ENCODE results near the gene CNTN1.

The CNTN1 gene

GRCh38 chr12:40691913-40692764 lies at the start of gene CNTN1:
TSS of gene CNTN1 (plus strand) at chr12:40692439.
- peak; percentile 12 for DNase-seq

GRCh38 chr12:40643506-40643905 lies 48.7 kb upstream of the CNTN1 start:
- no peak for DNase-seq

DNA sequence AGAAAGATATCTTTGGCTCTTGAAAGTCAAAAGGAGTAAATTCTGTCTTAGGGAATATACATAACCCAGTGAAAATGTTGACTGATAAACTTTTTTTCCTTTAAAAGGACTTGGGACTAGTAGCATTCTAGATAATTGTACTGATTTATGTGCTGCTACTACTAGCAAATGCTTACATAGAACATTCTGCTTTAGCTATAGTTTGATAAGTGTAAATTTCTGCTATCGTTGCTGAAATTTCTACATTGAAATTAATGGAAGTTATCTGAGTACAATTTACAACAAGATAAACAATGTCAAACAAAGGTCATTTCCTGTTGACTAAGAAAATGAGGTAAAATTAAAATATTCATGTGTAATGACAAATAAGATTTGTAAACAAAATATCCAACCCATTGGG lies 48.3 kb upstream of the CNTN1 start:
- no peak for DNase-seq

DNA sequence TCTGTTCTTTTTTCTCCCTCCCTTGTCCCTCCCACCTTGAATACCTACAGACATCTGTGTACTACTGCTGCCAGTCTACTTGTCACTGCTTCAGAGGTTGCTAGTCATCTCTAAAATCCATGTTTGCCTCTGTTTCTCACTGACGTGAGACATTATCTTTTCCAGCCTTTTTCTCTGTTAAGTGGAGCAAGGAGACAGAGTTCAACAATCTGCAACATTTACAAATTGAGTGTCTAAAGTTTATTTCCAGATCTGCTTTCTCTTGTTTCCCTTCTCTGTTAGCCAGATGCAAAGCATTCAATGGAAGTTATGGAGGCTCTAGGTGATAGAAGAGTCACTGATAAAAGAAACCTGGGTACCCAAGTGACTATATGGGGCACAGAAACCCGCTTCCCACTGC lies 47.5 kb upstream of the CNTN1 start:
- DNase-seq: no peak

- no peak for DNase-seq
Observed at GRCh38 chr12:40645361-40645760, 46.9 kb upstream of the CNTN1 start.

GRCh38 chr12:40646456-40646855 lies 45.8 kb upstream of the CNTN1 start:
- no peak for DNase-seq

- DNase-seq: no peak
Observed at GRCh38 chr12:40646911-40647310, 45.3 kb upstream of the CNTN1 start.

- DNase-seq: no peak
Observed at GRCh38 chr12:40647651-40648050, 44.6 kb upstream of the CNTN1 start.

- DNase-seq: no peak
Observed at GRCh38 chr12:40648519-40648918, 43.7 kb upstream of the CNTN1 start.

- DNase-seq: no peak
Observed at GRCh38 chr12:40650038-40650704, 42.1 kb upstream of the CNTN1 start.

GRCh38 chr12:40655451-40655850 lies 36.8 kb upstream of the CNTN1 start:
- no peak for DNase-seq

DNA sequence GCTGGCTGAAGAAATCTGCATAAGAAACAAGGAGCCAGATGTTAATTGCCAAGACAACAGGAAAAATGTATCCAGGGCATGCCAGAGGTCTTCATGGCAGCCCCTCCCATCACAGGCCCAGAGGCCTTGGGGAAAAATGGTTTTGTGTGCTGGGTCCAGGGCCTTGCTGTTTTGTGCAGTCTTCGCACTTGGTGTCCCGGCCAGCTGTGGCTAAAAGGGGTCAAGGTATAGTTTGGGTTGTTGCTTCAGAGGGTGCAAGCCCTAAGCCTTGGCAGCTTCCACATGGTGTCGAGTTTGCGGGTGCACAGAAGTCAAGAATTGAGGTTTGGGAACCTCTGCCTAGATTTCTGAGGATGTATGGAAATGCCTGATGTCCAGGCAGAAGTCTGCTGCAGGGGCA lies 29.9 kb upstream of the CNTN1 start:
- no peak for DNase-seq

DNA sequence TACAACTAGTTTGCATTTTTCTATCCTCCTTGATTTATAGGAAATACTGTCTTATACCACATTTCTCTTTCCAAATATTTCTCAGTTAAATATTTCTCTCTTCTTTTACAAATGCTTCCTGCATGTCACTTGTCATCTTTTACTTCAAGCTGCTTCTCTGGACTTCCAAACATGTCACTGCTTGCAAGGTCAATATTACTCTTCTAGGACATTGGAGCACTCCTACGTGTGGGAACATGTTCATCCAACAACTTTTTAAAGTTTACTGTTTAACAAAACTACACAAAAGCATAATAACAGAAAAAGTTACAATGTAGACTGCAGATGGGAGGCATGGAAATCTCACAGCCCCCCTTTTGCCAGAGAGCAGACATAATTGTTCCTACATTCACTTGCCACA lies 28.5 kb upstream of the CNTN1 start:
- no peak for DNase-seq

GRCh38 chr12:40668099-40668529 lies 24.1 kb upstream of the CNTN1 start:
- DNase-seq: no peak

- no peak for DNase-seq
Observed at GRCh38 chr12:40672741-40673271, 19.4 kb upstream of the CNTN1 start.

- no peak for DNase-seq
Observed at GRCh38 chr12:40681148-40681547, 11.1 kb upstream of the CNTN1 start.

DNA sequence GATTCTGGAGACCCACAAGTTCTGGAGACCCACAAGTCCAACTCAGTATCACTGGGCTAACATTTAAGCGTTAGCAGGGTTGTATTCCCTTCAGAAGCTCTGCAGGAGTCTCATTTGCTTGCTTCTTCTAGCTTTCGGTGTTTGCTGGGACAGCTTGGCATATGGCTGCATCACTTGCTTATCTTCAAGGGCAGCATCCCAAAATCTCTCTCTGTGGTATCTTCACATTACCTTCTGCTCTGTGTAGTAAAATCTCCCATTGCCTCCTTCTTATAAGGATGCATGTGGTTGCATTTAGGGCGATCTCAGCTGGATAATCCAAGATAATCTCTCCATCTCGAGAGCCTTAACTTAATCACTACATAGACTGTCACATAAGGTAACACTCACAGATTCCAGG lies 7.3 kb upstream of the CNTN1 start:
- no peak for DNase-seq

GRCh38 chr12:40688085-40688725 lies 4.0 kb upstream of the CNTN1 start:
- DNase-seq: no peak

- no peak for DNase-seq
Observed at GRCh38 chr12:40689576-40689975, 2.7 kb upstream of the CNTN1 start.

DNA sequence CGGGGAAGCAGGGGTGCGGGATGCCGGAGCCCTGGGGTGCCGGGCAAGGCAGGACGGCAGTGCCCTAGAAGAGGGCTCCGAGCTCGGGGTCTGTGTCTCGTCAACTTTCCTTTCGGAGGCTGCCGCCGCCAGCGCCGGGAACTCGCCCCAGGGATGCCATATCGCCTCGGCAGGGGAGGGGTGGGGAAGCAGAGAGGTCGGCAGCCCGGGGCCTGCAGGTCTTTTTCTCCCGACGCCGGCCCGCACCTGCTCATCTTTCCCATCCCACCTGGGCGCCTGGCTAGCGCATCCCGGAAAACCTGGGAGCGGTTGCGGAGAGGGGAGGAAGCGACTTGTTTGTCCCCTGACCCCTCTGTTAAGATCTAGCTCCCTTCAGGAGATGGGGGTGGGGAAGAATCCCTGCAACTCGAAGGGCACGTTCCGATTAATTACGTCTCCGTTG lies 547 bp downstream of the CNTN1 start:
- DNase-seq: no peak

- no peak for DNase-seq
Observed at GRCh38 chr12:40693207-40693821, 1.1 kb downstream of the CNTN1 start.

DNA sequence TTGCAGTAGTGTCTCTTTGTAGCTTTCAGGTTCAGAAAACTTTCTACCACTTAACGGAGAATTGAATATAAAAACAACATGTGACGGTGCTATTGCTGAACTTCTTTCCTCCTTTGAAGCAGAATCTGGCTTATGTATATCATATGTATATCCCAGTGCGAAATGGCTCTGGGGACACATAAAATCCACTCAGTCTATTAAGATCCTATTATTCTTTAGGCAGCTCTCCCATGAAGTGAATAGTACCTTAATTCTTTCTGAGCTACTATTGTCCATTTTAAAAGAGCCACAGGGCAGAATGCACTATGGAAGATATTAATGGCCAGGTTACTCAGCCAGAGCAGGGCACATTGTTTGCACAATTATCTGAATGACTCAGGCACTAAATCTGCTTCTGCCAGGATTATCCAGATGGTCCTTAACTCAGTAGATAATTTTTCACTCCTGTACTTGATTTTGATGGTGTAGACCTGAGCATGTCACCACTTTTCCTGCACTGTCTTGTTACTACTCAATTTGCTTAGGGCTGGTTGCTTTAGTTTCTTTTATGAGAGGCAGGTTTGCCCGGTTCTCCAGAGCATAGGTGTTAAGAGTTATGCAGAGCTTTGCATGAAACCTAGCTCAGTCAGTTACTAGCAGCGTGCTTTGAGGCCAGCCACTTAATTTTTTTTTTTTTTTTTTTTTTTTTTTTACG lies 5.5 kb downstream of the CNTN1 start:
- DNase-seq: no peak

- no peak for DNase-seq
Observed at GRCh38 chr12:40701756-40702155, 9.5 kb downstream of the CNTN1 start.

All from hematopoietic multipotent progenitor cell treated with erythropoietin and hydrocortisone succinate and interleukin-3 and kit ligand, for 6 days (in vitro differentiated cells).